ENCODE measurements around the gene SRP68. TPM values are rescaled to one million over a fixed set of nuclear protein-coding genes. Genes with fewer than 3 reads are reported as not detected.
"Not testable (repeated sequence)": the region's sequence is repeated elsewhere in the genome, so short reads cannot be mapped to it uniquely, and the experiment has no call there.

The SRP68 gene
- total RNA-seq, 1 donor from 2014 or later = 31.7 TPM

- no peak overlapping the region for H3K27ac Mint-ChIP-seq
Observed at GRCh38 chr17:76065775-76066174, 6.5 kb downstream of the SRP68 start.

GRCh38 chr17:76063875-76064546 is 8.3 kb downstream of the SRP68 start:
- no peak for DNase-seq (ENCODE audit: low spot score)
- peaks cover 6% of the 10 kb centered on the region for H3K36me3 ChIP-seq
- peaks cover 3% of the 10 kb centered on the region for H3K27me3 Mint-ChIP-seq (ENCODE audit: insufficient read depth, low read depth)
- no peak overlapping the region for H2AFZ ChIP-seq (replicated peaks)
- TF ChIP-seq EZH2 (IDR thresholded peaks at IDR 0.05) (no peak), CTCF (IDR thresholded peaks at IDR 0.05) (no peak), EZH2phosphoT487 (IDR thresholded peaks at IDR 0.05) (no peak)
- H3K36me3 Mint-ChIP-seq = peaks cover 42% of the 10 kb centered on the region
- peaks cover 5% of the 10 kb centered on the region for H4K20me1 ChIP-seq (ENCODE audit: low read depth)
- no peak overlapping the region for H3K4me2 ChIP-seq
- peaks cover 13% of the 10 kb centered on the region for H3F3A ChIP-seq (ENCODE audit: low read depth)
- H3K27ac ChIP-seq = no peak overlapping the region
- H3K9me3 Mint-ChIP-seq = no peaks in the 10 kb centered on the region
- no peak overlapping the region for H3K27ac Mint-ChIP-seq
- H3K27me3 ChIP-seq = no peaks in the 10 kb centered on the region
- no peak overlapping the region for H3K9ac ChIP-seq
- no peaks in the 10 kb centered on the region for H3K4me1 ChIP-seq
- peaks cover 8% of the 10 kb centered on the region for H3K79me2 ChIP-seq (ENCODE audit: low read depth)
- H3K4me3 Mint-ChIP-seq = no peak overlapping the region
- no peak overlapping the region for H3K4me3 ChIP-seq
- H3K4me1 Mint-ChIP-seq = no peaks in the 10 kb centered on the region
- no peaks in the 10 kb centered on the region for H3K9me3 ChIP-seq (ENCODE audit: low read depth)

More at GRCh38 chr17:76065775-76066174, 6.5 kb downstream of the SRP68 start:
- Mint-ChIP-seq H3K9me3 (no peaks in the 10 kb centered on the region), H3K27me3 (ENCODE audit: insufficient read depth, low read depth) (no peaks in the 10 kb centered on the region), H3K4me3 (no peak overlapping the region), H3K4me1 (peaks cover 2% of the 10 kb centered on the region), H3K36me3 (peaks cover 33% of the 10 kb centered on the region)
- H3K4me1 ChIP-seq = peaks cover under 1% of the 10 kb centered on the region
- H3K4me3 ChIP-seq = no peak overlapping the region
- H3K79me2 ChIP-seq (ENCODE audit: low read depth) = peaks cover 25% of the 10 kb centered on the region
- no peak overlapping the region for H2AFZ ChIP-seq (replicated peaks)
- H3K9ac ChIP-seq = no peak overlapping the region
- H3K27me3 ChIP-seq = no peaks in the 10 kb centered on the region
- no peak overlapping the region for H3K4me2 ChIP-seq
- peaks cover 6% of the 10 kb centered on the region for H3K36me3 ChIP-seq
- peaks cover 13% of the 10 kb centered on the region for H3F3A ChIP-seq (ENCODE audit: low read depth)
- H3K9me3 ChIP-seq (ENCODE audit: low read depth) = no peaks in the 10 kb centered on the region
- H3K27ac ChIP-seq = no peak overlapping the region
- TF ChIP-seq CTCF (IDR thresholded peaks at IDR 0.05) (no peak), EZH2 (IDR thresholded peaks at IDR 0.05) (no peak), EZH2phosphoT487 (IDR thresholded peaks at IDR 0.05) (no peak)
- no peak for DNase-seq (ENCODE audit: low spot score)
- peaks cover 12% of the 10 kb centered on the region for H4K20me1 ChIP-seq (ENCODE audit: low read depth)

- H3K36me3 Mint-ChIP-seq = peaks cover 42% of the 10 kb centered on the region
- not testable (repeated sequence) for H3K9me3 Mint-ChIP-seq; H3K79me2 ChIP-seq (ENCODE audit: low read depth); H3K4me1 ChIP-seq; H3K9ac ChIP-seq; H3K4me3 ChIP-seq; H2AFZ ChIP-seq (replicated peaks); H3K36me3 ChIP-seq; DNase-seq (ENCODE audit: low spot score); H3K27ac ChIP-seq; H3K4me3 Mint-ChIP-seq; H3K27me3 Mint-ChIP-seq (ENCODE audit: insufficient read depth, low read depth); H3K4me1 Mint-ChIP-seq; H4K20me1 ChIP-seq (ENCODE audit: low read depth); H3K4me2 ChIP-seq; H3K27ac Mint-ChIP-seq; H3K27me3 ChIP-seq; H3K9me3 ChIP-seq (ENCODE audit: low read depth)
- peaks cover 14% of the 10 kb centered on the region for H3F3A ChIP-seq (ENCODE audit: low read depth)
Observed at GRCh38 chr17:76058264-76058663, 14.1 kb downstream of the SRP68 start.

- Mint-ChIP-seq H3K36me3 (peaks cover 37% of the 10 kb centered on the region), H3K27me3 (ENCODE audit: insufficient read depth, low read depth) (peaks cover 3% of the 10 kb centered on the region), H3K27ac (no peak overlapping the region), H3K4me1 (no peaks in the 10 kb centered on the region), H3K9me3 (no peaks in the 10 kb centered on the region), H3K4me3 (no peak overlapping the region)
- Histone ChIP-seq H3K27me3 (no peaks in the 10 kb centered on the region), H3K4me3 (no peak overlapping the region), H3K79me2 (ENCODE audit: low read depth) (no peaks in the 10 kb centered on the region), H3K9me3 (ENCODE audit: low read depth) (no peaks in the 10 kb centered on the region), H3K4me2 (no peak overlapping the region), H3K27ac (no peak overlapping the region), H2AFZ (replicated peaks) (no peak overlapping the region), H3F3A (ENCODE audit: low read depth) (peaks cover 10% of the 10 kb centered on the region), H3K9ac (no peak overlapping the region), H3K36me3 (peaks cover 7% of the 10 kb centered on the region), H3K4me1 (no peaks in the 10 kb centered on the region), H4K20me1 (ENCODE audit: low read depth) (peaks cover 2% of the 10 kb centered on the region)
- no peak for TF ChIP-seq EZH2 (IDR thresholded peaks at IDR 0.05)
- DNase-seq (ENCODE audit: low spot score) = no peak
Observed at GRCh38 chr17:76056882-76057281, 15.4 kb downstream of the SRP68 start.

Data from neural progenitor cell (in vitro differentiated cells).